GM23338 (cell line): ENCODE data around the gene ZGRF1. TPM values are rescaled to one million over a fixed set of nuclear protein-coding genes. Genes with fewer than 3 reads are reported as not detected.
A peak's percentile ranks its signal among the peaks of the same experiment; 100 is the strongest.

Source experiments
- ATAC-seq: fragments of 200-7000 bp; cut with Tn5 transposase; 3 replicates; pipeline ENCODE4 v1.9.1; 2020
- DNase-seq: peaks from one replicate; pipeline ENCODE4 v3.0.0-alpha.2; 2015; ENCODE audit warnings: low spot score
- H2AFZ ChIP-seq: fragments of 200-600 bp; sonication (generic); 2 replicates; pipeline ENCODE4 v1.8.0; 2016; ENCODE audit warnings: antibody characterized with exemption, mild to moderate bottlenecking, moderate library complexity
- H3F3A ChIP-seq: fragments of 200-600 bp; sonication (generic); replicated peaks from 2 replicates; pipeline ENCODE4 v1.8.0; 2017; ENCODE audit warnings: antibody characterized with exemption, mixed run types, low read depth
- H3K27ac ChIP-seq: fragments of 200-600 bp; sonication (generic); 2 replicates; pipeline ENCODE4 v1.6.1; 2016; ENCODE audit warnings: low read depth
- H3K27me3 ChIP-seq: fragments of 200-600 bp; sonication (generic); 2 replicates; pipeline ENCODE4 v1.8.0; 2016; ENCODE audit warnings: mild to moderate bottlenecking, mixed run types, moderate library complexity; ENCODE audit not compliant: insufficient read depth
- H3K36me3 ChIP-seq: fragments of 200-600 bp; sonication (generic); 2 replicates; pipeline ENCODE4 v1.8.0; 2016; ENCODE audit warnings: mild to moderate bottlenecking; ENCODE audit not compliant: insufficient read depth
- H3K4me1 ChIP-seq: fragments of 200-600 bp; sonication (generic); 2 replicates; pipeline ENCODE4 v1.8.0; 2016; ENCODE audit warnings: mild to moderate bottlenecking, moderate library complexity; ENCODE audit not compliant: insufficient read depth
- H3K4me2 ChIP-seq: fragments of 200-600 bp; sonication (generic); 2 replicates; pipeline ENCODE4 v1.7.1; 2017; ENCODE audit warnings: mixed run types
- H3K4me3 ChIP-seq: fragments of 200-600 bp; sonication (generic); 2 replicates; pipeline ENCODE4 v1.6.1; 2016; ENCODE audit warnings: mixed run types
- H3K79me2 ChIP-seq: fragments of 200-600 bp; sonication (generic); replicated peaks from 2 replicates; pipeline ENCODE4 v1.8.0; 2017; ENCODE audit warnings: mild to moderate bottlenecking; ENCODE audit not compliant: insufficient read depth
- H3K9me2 ChIP-seq: fragments of 200-600 bp; sonication (generic); 2 replicates; pipeline ENCODE4 v1.8.0; 2017; ENCODE audit not compliant: insufficient read depth
- H4K20me1 ChIP-seq: fragments of 200-600 bp; sonication (generic); replicated peaks from 2 replicates; pipeline ENCODE4 v1.8.0; 2017; ENCODE audit warnings: mild to moderate bottlenecking; ENCODE audit not compliant: insufficient read depth
- H3K27ac Mint-ChIP-seq: 2 replicates; pipeline ENCODE4 v1.8.0; 2020; ENCODE audit warnings: inconsistent platforms, mild to moderate bottlenecking, moderate library complexity, mixed read lengths
- H3K27me3 Mint-ChIP-seq: 3 replicates; pipeline ENCODE4 v1.8.0; 2022; ENCODE audit warnings: low read depth, mild to moderate bottlenecking, moderate library complexity, mixed read lengths, inconsistent platforms; ENCODE audit not compliant: insufficient read depth, poor library complexity
- H3K36me3 Mint-ChIP-seq: 3 replicates; pipeline ENCODE4 v1.8.0; 2021; ENCODE audit warnings: low read depth, mild to moderate bottlenecking, inconsistent platforms, moderate library complexity, mixed read lengths
- H3K4me1 Mint-ChIP-seq: 3 replicates; pipeline ENCODE4 v1.8.0; 2020; ENCODE audit warnings: mild to moderate bottlenecking, inconsistent platforms, mixed read lengths
- H3K4me3 Mint-ChIP-seq: 3 replicates; pipeline ENCODE4 v1.8.0; 2021; ENCODE audit warnings: moderate library complexity, mild to moderate bottlenecking, inconsistent platforms, mixed read lengths
- H3K9me3 Mint-ChIP-seq: 3 replicates; pipeline ENCODE4 v1.8.0; 2020; ENCODE audit warnings: moderate library complexity, mild to moderate bottlenecking, inconsistent platforms, mixed read lengths
- EZH2 ChIP-seq: fragments of 200-600 bp; sonication (generic); IDR thresholded peaks from one replicate; pipeline ENCODE4 v1.8.0; 2017; ENCODE audit warnings: antibody characterized with exemption, mild to moderate bottlenecking, low read depth; ENCODE audit not compliant: unreplicated experiment
- EZH2phosphoT487 ChIP-seq: fragments of 200-600 bp; sonication (generic); IDR thresholded peaks from one replicate; pipeline ENCODE4 v1.8.1; 2018; ENCODE audit warnings: antibody characterized with exemption; ENCODE audit not compliant: unreplicated experiment
- JUNB ChIP-seq: IDR thresholded peaks from one replicate; pipeline ENCODE4 v1.6.1; 2016; ENCODE audit warnings: antibody characterized with exemption; ENCODE audit not compliant: unreplicated experiment
- STAT1 ChIP-seq: IDR thresholded peaks from one replicate; pipeline ENCODE4 v1.6.1; 2016; ENCODE audit warnings: antibody characterized with exemption; ENCODE audit not compliant: unreplicated experiment
- ZNF114 ChIP-seq: fragments of 250-450 bp; sonication (Bioruptor Pico); IDR thresholded peaks from 2 replicates; pipeline ENCODE4 v1.5.0; 2020; ENCODE audit warnings: mild to moderate bottlenecking, moderate library complexity
- polyA plus RNA-seq: library from polyadenylated mRNA; unstranded; fragments of >200 nt; fragmentation: Nextera tagmentation; extraction: Ambion mirVana; gene quantifications from 2 replicates; pipeline ENCODE4 v1.2.1, GENCODE V29; 2016
- total RNA-seq: library from RNA; depleted of rRNA; stranded (reverse); fragments of >200 nt; shearing (Covaris generic); gene quantifications from 2 replicates; pipeline ENCODE4 v1.2.3, GENCODE V29; 2014
- TF ChIP-seq, protein P1 (sequence below), 2 experiments: fragments of 200-600 bp in 1 of 2; sonication (generic) in 1 of 2; conservative IDR thresholded peaks; 2 replicates each; pipeline versions ENCODE4 v1.5.1 to v1.6.1; 2016 to 2017; ENCODE audit warnings: antibody characterized with exemption in 2 of 2, low read depth in 2 of 2, mild to moderate bottlenecking in 2 of 2, moderate library complexity in 1 of 2
- TF ChIP-seq, protein P2 (sequence below): IDR thresholded peaks from 2 replicates; pipeline ENCODE4 v1.6.1; 2016; ENCODE audit warnings: antibody characterized with exemption

ZGRF1 gene
- total and polyA plus RNA-seq, 2 experiments from 2014 or later = 41.7 to 62.6 TPM

DNA sequence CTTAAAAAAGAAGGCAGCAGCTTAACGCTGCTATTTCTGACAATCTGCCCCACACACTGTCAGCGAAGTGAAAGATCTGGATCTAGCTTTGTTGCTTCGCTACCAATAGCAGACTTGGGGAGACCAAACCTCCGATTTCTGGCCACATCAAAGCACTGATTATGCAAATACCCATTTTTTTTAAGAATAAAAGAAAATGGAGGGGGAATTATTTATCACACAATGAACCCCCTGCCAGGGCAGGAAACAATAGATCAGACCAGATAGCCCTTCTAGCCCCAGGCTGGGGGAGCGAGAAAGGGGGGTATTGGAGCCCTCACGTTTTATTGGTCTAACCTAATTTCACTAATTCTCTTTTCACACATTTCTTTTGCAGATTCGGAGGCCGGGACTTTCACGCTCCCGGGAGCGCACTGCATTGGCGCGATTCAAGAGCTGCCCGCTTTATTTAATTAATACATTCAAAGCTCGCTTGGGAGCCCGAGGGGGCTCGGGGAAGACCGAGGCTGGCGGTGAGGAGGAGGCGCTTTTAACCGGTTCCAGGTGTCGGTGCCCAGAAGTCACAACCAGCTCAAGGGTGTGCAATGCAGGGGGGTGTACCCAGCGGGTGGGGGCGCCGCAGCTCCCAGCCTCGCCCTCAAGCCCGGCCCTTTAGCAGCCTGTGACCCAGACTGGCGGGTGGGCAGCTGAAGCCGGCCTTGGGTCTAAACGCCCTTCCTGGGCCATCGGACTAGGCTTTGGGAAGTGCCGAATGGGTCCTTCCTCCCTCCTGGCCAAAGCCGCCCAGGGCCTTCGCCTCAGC lies 126.2 kb downstream of the ZGRF1 start (continued):
- no peak for TF ChIP-seq ZNF114
- TF ChIP-seq, protein P1, sequence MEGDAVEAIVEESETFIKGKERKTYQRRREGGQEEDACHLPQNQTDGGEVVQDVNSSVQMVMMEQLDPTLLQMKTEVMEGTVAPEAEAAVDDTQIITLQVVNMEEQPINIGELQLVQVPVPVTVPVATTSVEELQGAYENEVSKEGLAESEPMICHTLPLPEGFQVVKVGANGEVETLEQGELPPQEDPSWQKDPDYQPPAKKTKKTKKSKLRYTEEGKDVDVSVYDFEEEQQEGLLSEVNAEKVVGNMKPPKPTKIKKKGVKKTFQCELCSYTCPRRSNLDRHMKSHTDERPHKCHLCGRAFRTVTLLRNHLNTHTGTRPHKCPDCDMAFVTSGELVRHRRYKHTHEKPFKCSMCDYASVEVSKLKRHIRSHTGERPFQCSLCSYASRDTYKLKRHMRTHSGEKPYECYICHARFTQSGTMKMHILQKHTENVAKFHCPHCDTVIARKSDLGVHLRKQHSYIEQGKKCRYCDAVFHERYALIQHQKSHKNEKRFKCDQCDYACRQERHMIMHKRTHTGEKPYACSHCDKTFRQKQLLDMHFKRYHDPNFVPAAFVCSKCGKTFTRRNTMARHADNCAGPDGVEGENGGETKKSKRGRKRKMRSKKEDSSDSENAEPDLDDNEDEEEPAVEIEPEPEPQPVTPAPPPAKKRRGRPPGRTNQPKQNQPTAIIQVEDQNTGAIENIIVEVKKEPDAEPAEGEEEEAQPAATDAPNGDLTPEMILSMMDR (conservative IDR thresholded peaks at IDR 0.05; ENCODE audit: low read depth in 2 of 2) = no peak

DNA sequence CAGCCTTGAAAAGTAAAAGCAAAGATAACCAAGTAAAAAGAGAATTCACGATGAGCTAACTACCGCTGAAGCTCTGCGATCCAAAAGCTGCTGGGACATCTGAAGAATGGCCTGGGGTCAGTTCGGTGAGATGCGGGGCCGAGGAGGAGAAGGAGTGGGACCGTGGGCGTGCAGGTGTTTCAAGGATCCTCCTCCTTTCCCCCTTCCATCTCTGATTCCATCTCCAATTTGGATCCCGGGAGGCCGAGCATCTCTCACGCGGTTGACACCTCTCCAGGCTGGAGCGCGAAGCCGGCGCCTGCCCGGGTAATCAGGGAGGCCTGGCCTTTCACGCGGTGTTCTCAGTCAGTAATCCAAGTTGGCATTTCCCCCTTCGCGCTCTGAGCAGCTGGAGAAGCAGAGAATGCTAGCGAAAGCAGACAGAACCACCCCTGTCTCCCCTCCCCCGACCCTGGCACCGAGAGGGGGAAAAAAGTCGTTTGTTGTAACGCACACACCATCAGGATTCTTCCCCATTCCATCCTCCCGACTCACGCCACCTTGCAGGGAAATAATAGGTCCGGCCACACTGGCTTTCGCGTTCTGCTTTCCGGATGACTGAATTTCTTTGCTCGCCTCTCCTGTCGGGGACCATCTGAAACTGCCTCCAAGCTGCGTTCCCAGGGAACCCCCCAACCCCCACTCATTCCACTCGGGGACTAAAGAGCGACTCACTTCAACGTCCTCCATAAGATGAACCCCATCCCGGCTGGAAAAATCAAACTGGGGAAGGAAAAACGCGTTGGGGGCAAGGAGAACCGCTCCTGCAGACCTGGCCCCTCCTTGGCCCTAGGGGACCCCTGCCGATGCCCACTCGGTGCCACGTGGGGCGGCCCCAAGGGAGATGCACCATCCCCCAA lies 127.2 kb downstream of the ZGRF1 start:
- peak; percentile 8 for ATAC-seq
- Histone ChIP-seq H3K36me3 (no peaks in the 10 kb centered on the region), H3K27ac (no peak overlapping the region), H3K4me1 (peaks cover 54% of the 10 kb centered on the region), H3F3A (peaks cover 11% of the 10 kb centered on the region), H2AFZ (no peak overlapping the region), H3K4me3 (peak overlapping the region; percentile 55), H4K20me1 (peaks cover 27% of the 10 kb centered on the region), H3K27me3 (peaks cover 100% of the 10 kb centered on the region), H3K9me2 (no peaks in the 10 kb centered on the region), H3K4me2 (peak overlapping the region; percentile 84), H3K79me2 (no peaks in the 10 kb centered on the region)
- peak; percentile 65 for TF ChIP-seq EZH2phosphoT487
- TF ChIP-seq ZNF114 = no peak
- peak; percentile 77 for TF ChIP-seq EZH2
- TF ChIP-seq, protein P2, sequence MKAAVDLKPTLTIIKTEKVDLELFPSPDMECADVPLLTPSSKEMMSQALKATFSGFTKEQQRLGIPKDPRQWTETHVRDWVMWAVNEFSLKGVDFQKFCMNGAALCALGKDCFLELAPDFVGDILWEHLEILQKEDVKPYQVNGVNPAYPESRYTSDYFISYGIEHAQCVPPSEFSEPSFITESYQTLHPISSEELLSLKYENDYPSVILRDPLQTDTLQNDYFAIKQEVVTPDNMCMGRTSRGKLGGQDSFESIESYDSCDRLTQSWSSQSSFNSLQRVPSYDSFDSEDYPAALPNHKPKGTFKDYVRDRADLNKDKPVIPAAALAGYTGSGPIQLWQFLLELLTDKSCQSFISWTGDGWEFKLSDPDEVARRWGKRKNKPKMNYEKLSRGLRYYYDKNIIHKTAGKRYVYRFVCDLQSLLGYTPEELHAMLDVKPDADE = no peak
- TF ChIP-seq STAT1 = no peak
- Mint-ChIP-seq H3K27ac (no peak overlapping the region), H3K27me3 (peaks cover 90% of the 10 kb centered on the region), H3K4me1 (peaks cover 40% of the 10 kb centered on the region), H3K9me3 (peaks cover 5% of the 10 kb centered on the region; the same call in 2 of the 3 replicates), H3K4me3 (peak overlapping the region; percentile 62), H3K36me3 (no peaks in the 10 kb centered on the region; the same call in 2 of the 3 replicates)
- peak; percentile 59 for DNase-seq

DNA sequence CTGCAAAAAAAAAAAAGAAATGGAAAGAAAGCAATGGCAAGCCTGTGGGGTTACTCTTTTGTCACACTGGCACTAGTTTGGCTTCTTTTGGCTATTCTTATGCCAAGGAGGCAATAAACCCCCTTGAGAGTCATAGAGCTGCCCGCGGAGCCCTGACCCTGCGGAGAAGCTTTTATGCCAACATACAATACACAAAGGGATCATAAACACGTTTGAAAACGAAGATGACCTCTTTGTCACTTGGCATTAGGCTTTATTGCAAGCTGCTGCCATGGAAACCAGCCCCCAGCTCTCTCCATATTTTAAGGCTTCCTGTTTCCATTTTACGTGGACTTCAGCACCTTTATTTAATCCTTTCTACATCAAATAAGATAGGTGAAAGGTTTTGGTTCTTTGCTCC lies 128.4 kb downstream of the ZGRF1 start:
- H3K36me3 ChIP-seq = no peaks in the 10 kb centered on the region
- H4K20me1 ChIP-seq = peaks cover 27% of the 10 kb centered on the region
- no peak overlapping the region for H3K27ac Mint-ChIP-seq
- H3K9me3 Mint-ChIP-seq = peaks cover 3% of the 10 kb centered on the region; the same call in 1 of the 3 replicates
- H3K4me2 ChIP-seq = 0 out of 2 replicates have a peak overlapping the region, but pooled peaks have one; percentile 84
- peaks cover 43% of the 10 kb centered on the region for H3K4me1 ChIP-seq
- no peaks in the 10 kb centered on the region for H3K9me2 ChIP-seq
- H3K4me1 Mint-ChIP-seq = peaks cover 31% of the 10 kb centered on the region
- H2AFZ ChIP-seq = no peak overlapping the region
- H3K36me3 Mint-ChIP-seq = no peaks in the 10 kb centered on the region; the same call in 2 of the 3 replicates
- H3K27me3 ChIP-seq = peaks cover 100% of the 10 kb centered on the region
- H3K4me3 ChIP-seq = peak overlapping the region; percentile 55; the same call in 1 of the 2 replicates
- peaks cover 11% of the 10 kb centered on the region for H3F3A ChIP-seq
- ATAC-seq (no peak), DNase-seq (no peak)
- no peak overlapping the region for H3K27ac ChIP-seq
- H3K27me3 Mint-ChIP-seq = peaks cover 79% of the 10 kb centered on the region
- H3K4me3 Mint-ChIP-seq = no peak overlapping the region; the same call in 2 of the 3 replicates
- no peaks in the 10 kb centered on the region for H3K79me2 ChIP-seq
- TF ChIP-seq EZH2phosphoT487 (peak; percentile 25), JUNB (no peak)
